Heart left ventricle (tissue), 16 donors: ENCODE measurements around the gene CDC42SE1. TPM values are rescaled to one million over a fixed set of nuclear protein-coding genes. Genes with fewer than 3 reads are reported as not detected.

ENCODE experiments used
- ATAC-seq, 4 donors: fragments of 200-7000 bp; cut with Tn5 transposase; one replicate each; pipeline ENCODE4 v1.9.1; 2020 to 2022; ENCODE audit warnings: moderate library complexity in 4 of 4, mild to moderate bottlenecking in 3 of 4, moderate number of reproducible peaks in 1 of 4
- DNase-seq, 5 donors: peaks; one replicate each; pipeline ENCODE4 v3.0.0-alpha.2; 2020
- H3K27ac ChIP-seq, 12 donors: fragments of 200-600 bp; sonication (generic) in 4 of 12; one replicate each; pipeline versions ENCODE4 v1.5.0 to v1.8.0; 2016 to 2022; ENCODE audit warnings: mild to moderate bottlenecking in 2 of 12
- H3K27me3 ChIP-seq, 9 donors: fragments of 200-600 bp; sonication (generic) in 2 of 9; one replicate each; pipeline versions ENCODE4 v1.5.1 to v1.8.0; 2016 to 2022; ENCODE audit warnings: mild to moderate bottlenecking in 3 of 9
- H3K36me3 ChIP-seq, 9 donors: fragments of 200-600 bp; sonication (generic) in 2 of 9; one replicate each; pipeline versions ENCODE4 v1.5.0 to v1.8.0; 2018 to 2022; ENCODE audit warnings: mild to moderate bottlenecking in 2 of 9
- H3K4me1 ChIP-seq, 12 donors: fragments of 200-600 bp; sonication (generic) in 4 of 12; one replicate each; pipeline versions ENCODE4 v1.5.0 to v1.8.0; 2016 to 2022; ENCODE audit warnings: mild to moderate bottlenecking in 3 of 12
- H3K4me3 ChIP-seq, 12 donors: fragments of 200-600 bp; sonication (generic) in 4 of 12; one replicate each; pipeline versions ENCODE4 v1.5.0 to v1.8.0; 2017 to 2022; ENCODE audit warnings: mild to moderate bottlenecking in 9 of 12, moderate library complexity in 4 of 12
- H3K9me3 ChIP-seq, 12 donors: fragments of 200-600 bp; sonication (generic) in 4 of 12; one replicate each; pipeline versions ENCODE4 v1.5.0 to v1.8.0; 2016 to 2022; ENCODE audit warnings: mild to moderate bottlenecking in 1 of 12
- CTCF ChIP-seq, 12 donors: fragments of 200-600 bp; sonication (generic) in 4 of 12; IDR thresholded peaks; one replicate each; pipeline versions ENCODE4 v1.5.0 to v1.8.0; 2018 to 2022; ENCODE audit warnings: antibody characterized with exemption in 12 of 12, mild to moderate bottlenecking in 5 of 12
- POLR2A ChIP-seq, 2 donors: fragments of 450-650 bp; IDR thresholded peaks; one replicate each; pipeline ENCODE4 v1.6.1; 2017; ENCODE audit warnings: antibody characterized with exemption in 2 of 2, mild to moderate bottlenecking in 2 of 2, moderate library complexity in 2 of 2
- WGBS, 4 donors: extraction: QIAGEN DNeasy Blood & Tissue Kit in 2 of 4; methylation state at CpG; one replicate each; pipeline versions ENCODE4 v1.1.5 to v1.1.7; 2013 to 2018; 5-methylcytosine and 5-hydroxymethylcytosine counted together
- intact Hi-C, 10 donors: fragments of 100-400 bp; cut with DNase I; formaldehyde crosslinking; loops; one replicate each; pipeline versions ENCODE4 v1.11.1 to v1.14.2; 2022
- long read RNA-seq, 3 donors: library from polyadenylated mRNA; unstranded; transcript quantifications; one replicate each; pipeline ENCODE4 v2.0.0, GENCODE V29; 2020 to 2021
- polyA plus RNA-seq, 2 donors: library from polyadenylated mRNA; stranded (reverse); fragments of 200-250 nt; gene quantifications; one replicate each; pipeline ENCODE4 v1.2.3, GENCODE V29; 2013
- total RNA-seq, 9 donors: library from RNA; depleted of rRNA in 2 of 9; stranded (reverse); fragments of >200 nt in 2 of 9; fragmentation: NEBNext Ultra II Directional in 3 of 9; extraction: Animal tissue kit (Norgen Biotek cat#: 25700) in 3 of 9; gene quantifications; one replicate each; pipeline versions ENCODE4 v1.1.0 to v1.2.4, GENCODE V29; 2016 to 2023
- donor health status: ischemic (EF 13 %, LVEDD 7.1; RV severe dilation, severe dysfunction).
- donor health status: healthy with polysubstance abuse.
- donor health status: DM: no; HTN: yes; CAD: no.
- donor health status: DM: no; HTN: no; CAD: no.
- donor health status: ischemic (EF 25% LVEDD 6.9; RV normal size, moderate dysfunction).
- donor health status: ischemic (EF 25% LVEDD 5.7; RV mildly dilated, moderate dysfunction).
- donor health status: healthy.
- donor health status: DM: yes; HTN: yes; CAD: no.
- donor health status: ischemic (EF 35%, LVEDD 5.7; RV mildly dilated, moderate dysfunction).
- donor health status: nonischemic (EF 11% LVEDD 7.7; RV severe dilation, severe dysfunction).
- donor health status: DM: yes; HTN: yes; CAD: no.
- donor health status: PGD.
- donor health status: ischemic (EF 29% LVEDD 5.4; RV normal size, mild dysfunction).
- donor health status: nonischemic (EF 23%, LVEDD 6.1; RV moderate dilation, normal function).

Gene CDC42SE1, protein sequence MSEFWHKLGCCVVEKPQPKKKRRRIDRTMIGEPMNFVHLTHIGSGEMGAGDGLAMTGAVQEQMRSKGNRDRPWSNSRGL
- total RNA-seq (10 to 100 TPM; 21.7 to 65.9 (median 28.2) TPM), polyA plus RNA-seq (10 to 100 TPM; 20.3 to 37.8 TPM)
- long read RNA-seq, donor 1, transcript CDC42SE1-201 (5 exons, 3,045 nt): major isoform, 14 of 34 reads
- long read RNA-seq, donor 1, partial matches to known transcripts: 5 of 34 reads
- long read RNA-seq, donor 1, other reads (novel, unspliced or antisense): 11 of 34 reads
- long read RNA-seq, donor 2, transcript CDC42SE1-201 (5 exons, 3,045 nt): major isoform, 32 of 67 reads
- long read RNA-seq, donor 2, transcript CDC42SE1-207 (6 exons, 3,181 nt): minor isoform, 8 of 67 reads
- long read RNA-seq, donor 2, partial matches to known transcripts: 5 of 67 reads
- long read RNA-seq, donor 2, other reads (novel, unspliced or antisense): 22 of 67 reads
- long read RNA-seq, donor 3, transcript CDC42SE1-201 (5 exons, 3,045 nt): major isoform, 17 of 28 reads
- long read RNA-seq, donor 3, partial matches to known transcripts: 3 of 28 reads
- long read RNA-seq, donor 3, other reads (novel, unspliced or antisense): 7 of 28 reads

- DNase-seq (peak; percentile 87 to 93 (median 90)), ATAC-seq (peak; percentile 87 to 93 (median 92))
- peak within 1 kb of the TSS; percentile 71 to 98 (median 90) for H3K4me3 ChIP-seq
- TF ChIP-seq CTCF (IDR thresholded peaks at IDR 0.05) (peak; percentile 61 to 94 (median 86)), POLR2A (IDR thresholded peaks at IDR 0.05) (peak; percentile 52 to 86)
- WGBS, 4 donors: 0 to 1% (median 1%) methylated on average over 38 to 58 of the region's 58 CpGs
- no peaks in the 10 kb centered on the region for H3K27me3 ChIP-seq
- H3K27ac ChIP-seq: peak within 1 kb of the TSS; percentile 92 to 99 (median 96)
- peaks cover 8 to 52% (median 31%) of the 10 kb centered on the region in 12 donors for H3K4me1 ChIP-seq
- no peaks in the 10 kb centered on the region for H3K9me3 ChIP-seq
- intact Hi-C loops: loop anchor here in 5 of 10 donors (5.0 kb wide), 2 partner anchors 37 to 52 kb away; partner anchors contain the start of genes MINDY1 (in 4 of the 5) and PRUNE1 (in 4 of the 5)
- peaks cover 0 to 30% (median 20%) of the 10 kb centered on the region in 9 donors for H3K36me3 ChIP-seq
Observed at GRCh38 chr1:151059109-151060006, at the start of gene CDC42SE1. Gene CDC42SE1 (minus strand): TSS chr1:151059622. CDS start chr1:151055730, 3,892 bp downstream.

DNA sequence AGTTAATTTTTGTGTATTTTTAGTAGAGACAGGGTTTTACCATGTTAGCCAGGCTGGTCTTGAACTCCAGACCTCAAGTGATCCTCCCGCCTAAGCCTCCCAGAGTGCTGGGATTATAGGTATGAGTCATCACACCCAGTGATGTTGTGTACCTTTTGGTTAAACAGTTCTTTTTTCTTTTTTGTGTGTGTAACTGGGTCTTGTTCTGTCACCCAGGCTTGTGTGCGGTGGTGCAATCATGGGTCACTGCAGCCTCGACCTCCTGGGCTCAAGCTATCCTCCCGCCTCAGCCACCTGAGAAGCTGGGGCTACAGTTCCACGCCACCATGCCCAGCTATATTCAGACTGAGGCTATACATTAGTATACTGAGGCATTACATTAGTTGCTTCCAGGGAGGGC is 48.9 kb upstream of the CDC42SE1 start:
- WGBS, 4 donors: 91 to 97% (median 95%) methylated on average over 5 of the region's 5 CpGs
- Histone ChIP-seq H3K4me3 (no peak overlapping the region), H3K4me1 (no peaks in the 10 kb centered on the region), H3K9me3 (no peaks in the 10 kb centered on the region), H3K36me3 (peaks cover 0 to 76% (median 40%) of the 10 kb centered on the region in 9 donors), H3K27me3 (no peaks in the 10 kb centered on the region), H3K27ac (no peak overlapping the region)
- intact Hi-C loops: loop anchor here in 1 of 10 donors (5.0 kb wide), 1 partner anchor 34 kb away; no protein-coding TSS in a partner anchor
- no peak for TF ChIP-seq CTCF (IDR thresholded peaks at IDR 0.05)
- no peak for TF ChIP-seq POLR2A (IDR thresholded peaks at IDR 0.05)
- no peak for ATAC-seq
- no peak for DNase-seq

DNA sequence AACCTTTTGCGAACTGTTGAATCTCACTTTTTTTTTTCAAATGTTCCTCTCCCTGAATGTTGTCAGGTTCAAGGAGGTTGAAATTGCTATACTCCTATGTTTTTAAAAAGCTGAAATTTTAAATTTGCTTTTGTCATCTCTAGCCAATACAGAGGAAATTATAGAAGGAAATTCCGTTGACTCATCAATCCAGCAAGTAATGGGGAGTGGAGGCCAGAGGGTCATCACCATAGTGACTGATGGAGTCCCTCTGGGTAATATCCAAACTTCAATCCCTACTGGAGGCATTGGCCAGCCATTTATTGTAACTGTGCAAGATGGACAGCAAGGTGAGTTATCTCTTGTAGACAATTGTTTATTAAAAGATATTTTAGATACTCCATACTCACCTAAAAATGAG is 47.5 kb upstream of the CDC42SE1 start:
- intact Hi-C loops: loop anchor here in 1 of 10 donors (5.0 kb wide), 1 partner anchor 35 kb away; no protein-coding TSS in a partner anchor
- H3K4me1 ChIP-seq: no peaks in the 10 kb centered on the region
- H3K4me3 ChIP-seq: no peak overlapping the region
- H3K27me3 ChIP-seq: no peaks in the 10 kb centered on the region
- H3K36me3 ChIP-seq: peaks cover 0 to 84% (median 40%) of the 10 kb centered on the region in 9 donors
- ATAC-seq (no peak), DNase-seq (no peak)
- 71 to 78% (median 75%) methylated on average over 2 of the region's 2 CpGs for WGBS, 4 donors
- H3K27ac ChIP-seq: no peak overlapping the region
- TF ChIP-seq POLR2A (IDR thresholded peaks at IDR 0.05): no peak
- no peak for TF ChIP-seq CTCF (IDR thresholded peaks at IDR 0.05)
- H3K9me3 ChIP-seq: no peaks in the 10 kb centered on the region
